Measurements from ENCODE around the gene DNER. TPM values are rescaled to one million over a fixed set of nuclear protein-coding genes. Genes with fewer than 3 reads are reported as not detected.

The DNER gene
- total RNA-seq, 1 experiment from 2014 or later, result 3.7 TPM

GRCh38 chr2:229410946-229411345, 303.4 kb downstream of the DNER start (continued):
- TF ChIP-seq AFF4 (CRISPR knock-in tag; IDR thresholded peaks at IDR 0.05; ENCODE audit: borderline replicate concordance) (no peak), GRHL2 (CRISPR knock-in tag; IDR thresholded peaks at IDR 0.05; ENCODE audit: insufficient replicate concordance, severe bottlenecking) (no peak), GTF2I (CRISPR knock-in tag; conservative IDR thresholded peaks at IDR 0.05) (no peak), CBFB (CRISPR knock-in tag; IDR thresholded peaks at IDR 0.05; ENCODE audit: low read depth) (no peak), ZNF263 (CRISPR knock-in tag; IDR thresholded peaks at IDR 0.05; ENCODE audit: low read depth) (no peak), JAZF1 (CRISPR knock-in tag; IDR thresholded peaks at IDR 0.05) (no peak), IRF1 (CRISPR knock-in tag; IDR thresholded peaks at IDR 0.05) (no peak), ZNF138 (CRISPR knock-in tag; conservative IDR thresholded peaks at IDR 0.05) (no peak), FOXK1 (CRISPR knock-in tag; IDR thresholded peaks at IDR 0.05) (no peak)

- Mint-ChIP-seq H3K27ac (peak overlapping the region; percentile 14), H3K27me3 (ENCODE audit: low read depth) (no peaks in the 10 kb centered on the region), H3K36me3 (peaks cover 3% of the 10 kb centered on the region), H3K4me1 (peaks cover 32% of the 10 kb centered on the region), H3K4me3 (no peak overlapping the region), H3K9me3 (peaks cover 11% of the 10 kb centered on the region)
- DNase-seq (ENCODE audit: low spot score) (no peak), ATAC-seq (no peak)
- TF ChIP-seq, protein P1, sequence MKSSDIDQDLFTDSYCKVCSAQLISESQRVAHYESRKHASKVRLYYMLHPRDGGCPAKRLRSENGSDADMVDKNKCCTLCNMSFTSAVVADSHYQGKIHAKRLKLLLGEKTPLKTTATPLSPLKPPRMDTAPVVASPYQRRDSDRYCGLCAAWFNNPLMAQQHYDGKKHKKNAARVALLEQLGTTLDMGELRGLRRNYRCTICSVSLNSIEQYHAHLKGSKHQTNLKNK (CRISPR knock-in tag; IDR thresholded peaks at IDR 0.05), result no peak
- TF ChIP-seq, protein P2, sequence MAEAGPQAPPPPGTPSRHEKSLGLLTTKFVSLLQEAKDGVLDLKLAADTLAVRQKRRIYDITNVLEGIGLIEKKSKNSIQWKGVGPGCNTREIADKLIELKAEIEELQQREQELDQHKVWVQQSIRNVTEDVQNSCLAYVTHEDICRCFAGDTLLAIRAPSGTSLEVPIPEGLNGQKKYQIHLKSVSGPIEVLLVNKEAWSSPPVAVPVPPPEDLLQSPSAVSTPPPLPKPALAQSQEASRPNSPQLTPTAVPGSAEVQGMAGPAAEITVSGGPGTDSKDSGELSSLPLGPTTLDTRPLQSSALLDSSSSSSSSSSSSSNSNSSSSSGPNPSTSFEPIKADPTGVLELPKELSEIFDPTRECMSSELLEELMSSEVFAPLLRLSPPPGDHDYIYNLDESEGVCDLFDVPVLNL (CRISPR knock-in tag; IDR thresholded peaks at IDR 0.05; ENCODE audit: borderline replicate concordance, low read depth), result no peak
- TF ChIP-seq KAT7 (CRISPR knock-in tag; IDR thresholded peaks at IDR 0.05; ENCODE audit: borderline replicate concordance), result no peak
- no peak for TF ChIP-seq NFYB (CRISPR knock-in tag; conservative IDR thresholded peaks at IDR 0.05; ENCODE audit: low read depth)
- no peak for TF ChIP-seq SMAD4 (CRISPR knock-in tag; IDR thresholded peaks at IDR 0.05)
- no peak for TF ChIP-seq ZNF416 (CRISPR knock-in tag; IDR thresholded peaks at IDR 0.05)
- TF ChIP-seq, protein P3, sequence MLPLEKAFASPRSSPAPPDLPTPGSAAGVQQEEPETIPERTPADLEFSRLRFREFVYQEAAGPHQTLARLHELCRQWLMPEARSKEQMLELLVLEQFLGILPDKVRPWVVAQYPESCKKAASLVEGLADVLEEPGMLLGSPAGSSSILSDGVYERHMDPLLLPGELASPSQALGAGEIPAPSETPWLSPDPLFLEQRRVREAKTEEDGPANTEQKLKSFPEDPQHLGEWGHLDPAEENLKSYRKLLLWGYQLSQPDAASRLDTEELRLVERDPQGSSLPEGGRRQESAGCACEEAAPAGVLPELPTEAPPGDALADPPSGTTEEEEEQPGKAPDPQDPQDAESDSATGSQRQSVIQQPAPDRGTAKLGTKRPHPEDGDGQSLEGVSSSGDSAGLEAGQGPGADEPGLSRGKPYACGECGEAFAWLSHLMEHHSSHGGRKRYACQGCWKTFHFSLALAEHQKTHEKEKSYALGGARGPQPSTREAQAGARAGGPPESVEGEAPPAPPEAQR (CRISPR knock-in tag; IDR thresholded peaks at IDR 0.05), result no peak
- TF ChIP-seq ZNF263 (CRISPR knock-in tag; IDR thresholded peaks at IDR 0.05; ENCODE audit: low read depth), result no peak
- no peak for TF ChIP-seq NR3C1 (CRISPR knock-in tag; conservative IDR thresholded peaks at IDR 0.05; ENCODE audit: low read depth)
- TF ChIP-seq GRHL2 (CRISPR knock-in tag; IDR thresholded peaks at IDR 0.05; ENCODE audit: insufficient replicate concordance, severe bottlenecking), result no peak
- TF ChIP-seq NFE2L1 (CRISPR knock-in tag; IDR thresholded peaks at IDR 0.05), result no peak
- no peak for TF ChIP-seq NFATC4 (CRISPR knock-in tag; IDR thresholded peaks at IDR 0.05)
- no peak for TF ChIP-seq ZNF425 (CRISPR knock-in tag; conservative IDR thresholded peaks at IDR 0.05)
- TF ChIP-seq FOXK1 (CRISPR knock-in tag; IDR thresholded peaks at IDR 0.05), result no peak
- TF ChIP-seq GABPB1 (CRISPR knock-in tag; IDR thresholded peaks at IDR 0.05), result no peak
- TF ChIP-seq, protein P4, sequence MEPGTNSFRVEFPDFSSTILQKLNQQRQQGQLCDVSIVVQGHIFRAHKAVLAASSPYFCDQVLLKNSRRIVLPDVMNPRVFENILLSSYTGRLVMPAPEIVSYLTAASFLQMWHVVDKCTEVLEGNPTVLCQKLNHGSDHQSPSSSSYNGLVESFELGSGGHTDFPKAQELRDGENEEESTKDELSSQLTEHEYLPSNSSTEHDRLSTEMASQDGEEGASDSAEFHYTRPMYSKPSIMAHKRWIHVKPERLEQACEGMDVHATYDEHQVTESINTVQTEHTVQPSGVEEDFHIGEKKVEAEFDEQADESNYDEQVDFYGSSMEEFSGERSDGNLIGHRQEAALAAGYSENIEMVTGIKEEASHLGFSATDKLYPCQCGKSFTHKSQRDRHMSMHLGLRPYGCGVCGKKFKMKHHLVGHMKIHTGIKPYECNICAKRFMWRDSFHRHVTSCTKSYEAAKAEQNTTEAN (CRISPR knock-in tag; IDR thresholded peaks at IDR 0.05), result no peak
- ChIA-PET POLR2A (no interaction called here), CTCF (no interaction called here)
These were observed 304.1 kb downstream of the DNER start for GRCh38 chr2:229410264-229410663.

Measured in WTC11 (cell line).